HG03135 (cell line): ENCODE results near the gene CMPK2.
A peak's percentile ranks its signal among the peaks of the same experiment; 100 is the strongest.

Experiments used
- ATAC-seq: cut with Tn5 transposase; IDR thresholded peaks from one replicate; pipeline ENCODE4 v1.9.1; 2021; ENCODE audit warnings: mild to moderate bottlenecking, moderate library complexity; ENCODE audit not compliant: unreplicated experiment

Gene CMPK2

GRCh38 chr2:6845903-6846302 is 19.8 kb downstream of the CMPK2 start:
- ATAC-seq, result no peak

- no peak for ATAC-seq
Observed at GRCh38 chr2:6845312-6845711, 20.4 kb downstream of the CMPK2 start.

- no peak for ATAC-seq
Observed at GRCh38 chr2:6841537-6842287, 24.0 kb downstream of the CMPK2 start.

- no peak for ATAC-seq
Observed at GRCh38 chr2:6838673-6839319, 26.9 kb downstream of the CMPK2 start.

GRCh38 chr2:6835467-6835866 is 30.2 kb downstream of the CMPK2 start:
- no peak for ATAC-seq

- no peak for ATAC-seq
Observed at GRCh38 chr2:6834163-6834562, 31.5 kb downstream of the CMPK2 start.

GRCh38 chr2:6833300-6833604 is 32.5 kb downstream of the CMPK2 start:
- no peak for ATAC-seq

GRCh38 chr2:6832596-6833299 is 33.0 kb downstream of the CMPK2 start:
- ATAC-seq, result no peak

GRCh38 chr2:6831229-6831628 is 34.5 kb downstream of the CMPK2 start:
- ATAC-seq, result no peak

- no peak for ATAC-seq
Observed at GRCh38 chr2:6828299-6828584, 37.5 kb downstream of the CMPK2 start.

- no peak for ATAC-seq
Observed at GRCh38 chr2:6827566-6828298, 38.0 kb downstream of the CMPK2 start.

- peak; percentile 96 for ATAC-seq
Observed at GRCh38 chr2:6826081-6826913, 39.4 kb downstream of the CMPK2 start.

- ATAC-seq, result no peak
Observed at GRCh38 chr2:6824962-6825361, 40.7 kb downstream of the CMPK2 start.

- no peak for ATAC-seq
Observed at GRCh38 chr2:6823111-6823510, 42.6 kb downstream of the CMPK2 start.

- ATAC-seq, result no peak
Observed at GRCh38 chr2:6822406-6822805, 43.3 kb downstream of the CMPK2 start.

GRCh38 chr2:6820903-6821584 is 44.7 kb downstream of the CMPK2 start:
- ATAC-seq, result no peak

GRCh38 chr2:6820236-6820635 is 45.5 kb downstream of the CMPK2 start:
- ATAC-seq, result no peak

- ATAC-seq, result no peak
Observed at GRCh38 chr2:6819668-6820067, 46.0 kb downstream of the CMPK2 start.

- ATAC-seq, result no peak
Observed at GRCh38 chr2:6818012-6818411, 47.7 kb downstream of the CMPK2 start.

GRCh38 chr2:6814869-6815268 is 50.8 kb downstream of the CMPK2 start:
- no peak for ATAC-seq
